VCaP (cell line): ENCODE results near the gene C2orf92.
"Not testable (repeated sequence)": the region's sequence is repeated elsewhere in the genome, so short reads cannot be mapped to it uniquely, and the experiment has no call there.

Experiments used
- H3K27ac ChIP-seq: fragments of 450-650 bp; 2 replicates; pipeline ENCODE4 v1.5.1; 2017
- TF ChIP-seq, protein P1 (sequence below): fragments of 450-650 bp; conservative IDR thresholded peaks from 2 replicates; pipeline ENCODE4 v1.5.1; 2017; ENCODE audit warnings: mild to moderate bottlenecking, moderate library complexity

Gene C2orf92

DNA sequence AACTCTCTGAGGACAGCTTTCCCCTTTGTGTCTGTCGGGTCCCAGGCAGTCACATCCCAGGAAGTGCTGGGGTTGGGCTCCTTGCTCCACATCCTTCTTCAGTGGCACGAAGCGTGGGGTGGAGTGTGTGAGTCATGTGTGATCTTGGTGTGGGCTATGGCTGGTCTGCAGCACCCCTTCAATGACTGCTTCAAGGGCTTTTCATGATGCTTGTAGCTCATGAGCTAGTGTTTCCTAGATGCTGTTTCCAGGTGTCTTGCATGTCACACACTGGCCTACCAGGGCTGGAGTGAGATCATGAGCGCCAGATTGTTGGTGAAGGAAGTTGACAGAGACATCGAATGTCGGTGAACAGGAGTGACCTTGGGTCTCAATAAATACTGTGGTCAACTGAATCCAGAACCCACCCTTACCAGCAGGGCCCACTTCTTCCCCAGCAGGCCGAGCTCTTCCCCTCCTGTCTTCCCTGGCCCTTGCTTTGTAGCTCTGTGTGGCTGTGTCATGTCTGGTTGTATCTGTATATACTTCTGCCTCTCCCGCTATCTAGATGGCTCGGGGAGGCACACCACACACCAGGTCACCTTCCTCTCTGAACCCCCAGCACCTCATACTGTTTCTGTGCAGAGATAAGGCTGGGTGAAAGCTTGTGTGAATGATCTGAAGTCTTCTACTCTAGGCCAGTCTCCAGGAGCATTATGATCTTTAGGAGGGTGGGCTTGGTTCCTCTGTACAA is 3.8 kb downstream of the C2orf92 start:
- H3K27ac ChIP-seq = no peak overlapping the region
- TF ChIP-seq, protein P1, sequence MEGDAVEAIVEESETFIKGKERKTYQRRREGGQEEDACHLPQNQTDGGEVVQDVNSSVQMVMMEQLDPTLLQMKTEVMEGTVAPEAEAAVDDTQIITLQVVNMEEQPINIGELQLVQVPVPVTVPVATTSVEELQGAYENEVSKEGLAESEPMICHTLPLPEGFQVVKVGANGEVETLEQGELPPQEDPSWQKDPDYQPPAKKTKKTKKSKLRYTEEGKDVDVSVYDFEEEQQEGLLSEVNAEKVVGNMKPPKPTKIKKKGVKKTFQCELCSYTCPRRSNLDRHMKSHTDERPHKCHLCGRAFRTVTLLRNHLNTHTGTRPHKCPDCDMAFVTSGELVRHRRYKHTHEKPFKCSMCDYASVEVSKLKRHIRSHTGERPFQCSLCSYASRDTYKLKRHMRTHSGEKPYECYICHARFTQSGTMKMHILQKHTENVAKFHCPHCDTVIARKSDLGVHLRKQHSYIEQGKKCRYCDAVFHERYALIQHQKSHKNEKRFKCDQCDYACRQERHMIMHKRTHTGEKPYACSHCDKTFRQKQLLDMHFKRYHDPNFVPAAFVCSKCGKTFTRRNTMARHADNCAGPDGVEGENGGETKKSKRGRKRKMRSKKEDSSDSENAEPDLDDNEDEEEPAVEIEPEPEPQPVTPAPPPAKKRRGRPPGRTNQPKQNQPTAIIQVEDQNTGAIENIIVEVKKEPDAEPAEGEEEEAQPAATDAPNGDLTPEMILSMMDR = no peak

DNA sequence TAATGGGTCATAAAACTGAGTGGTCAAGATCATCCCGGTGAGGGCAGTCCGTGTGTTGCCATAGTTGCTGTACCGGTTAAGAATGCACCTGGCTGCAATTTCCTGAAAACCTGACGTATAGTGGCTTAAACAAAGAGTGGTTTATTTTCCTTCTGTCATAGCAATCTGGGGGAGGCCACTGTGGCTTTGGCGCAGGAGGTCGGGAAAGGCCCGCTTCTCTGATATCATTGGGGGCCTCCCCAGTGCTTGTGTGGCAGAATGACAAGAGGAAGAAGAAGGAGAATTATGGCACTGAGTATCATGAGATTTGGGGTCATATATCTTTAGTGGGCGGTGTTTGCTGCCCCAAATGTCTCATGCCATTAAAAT is 4.4 kb downstream of the C2orf92 start:
- H3K27ac ChIP-seq = no peak overlapping the region
- TF ChIP-seq, protein P1 = no peak

DNA sequence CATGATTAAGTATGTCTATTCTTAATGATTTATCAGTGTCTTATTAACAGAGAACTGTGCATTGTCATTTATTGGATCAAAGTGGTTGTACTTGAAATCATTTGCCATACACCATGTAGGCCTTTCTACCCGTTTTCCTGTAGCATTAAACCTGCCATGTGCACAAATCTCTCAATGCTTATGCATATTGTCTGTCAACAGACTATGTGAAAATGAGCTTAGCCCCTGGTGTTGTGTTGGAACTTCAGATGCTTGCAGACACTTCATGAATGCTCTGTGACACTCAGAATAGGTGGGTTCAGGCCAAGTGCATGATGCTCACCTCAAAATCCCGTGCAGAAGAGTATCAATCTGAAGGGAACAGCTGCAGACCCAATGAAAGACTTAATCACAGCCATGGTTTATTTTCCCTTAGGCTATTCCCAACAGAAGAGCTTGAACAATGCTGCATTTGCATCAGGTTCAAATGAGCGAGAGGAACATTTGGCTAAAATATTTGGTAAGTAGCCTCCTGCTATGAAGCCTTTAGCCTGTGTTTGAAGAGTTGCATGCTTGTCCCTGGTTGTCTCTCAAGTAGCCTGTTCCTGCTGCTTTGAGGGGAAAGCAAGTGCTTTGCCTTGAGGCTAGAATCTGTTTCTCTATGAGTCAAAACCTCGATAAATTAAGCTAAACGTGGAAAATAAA is 6.1 kb downstream of the C2orf92 start:
- TF ChIP-seq, protein P1 = no peak

DNA sequence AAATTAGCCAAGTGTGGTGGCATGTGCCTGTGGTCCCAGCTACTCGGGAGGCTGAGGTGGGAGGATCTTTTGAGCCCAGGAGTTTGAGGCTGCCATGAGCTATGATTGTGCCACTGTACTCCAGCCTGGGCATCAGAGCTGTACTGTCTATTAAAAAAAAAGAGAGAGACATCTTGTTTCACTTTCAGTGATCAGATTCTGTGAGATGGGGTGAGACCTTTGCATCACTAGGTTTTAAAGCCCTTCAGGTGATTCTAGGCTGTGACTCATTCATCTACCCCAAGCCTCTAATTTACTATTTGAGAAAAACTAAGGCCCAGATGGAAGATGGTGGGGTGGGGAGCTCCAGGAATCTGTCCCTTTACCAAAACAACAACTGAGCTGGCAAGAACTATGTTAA is 7.1 kb downstream of the C2orf92 start:
- TF ChIP-seq, protein P1 = no peak
- H3K27ac ChIP-seq = no peak overlapping the region

More for the DNA sequence above, 6.1 kb downstream of the C2orf92 start:
- H3K27ac ChIP-seq = no peak overlapping the region

DNA sequence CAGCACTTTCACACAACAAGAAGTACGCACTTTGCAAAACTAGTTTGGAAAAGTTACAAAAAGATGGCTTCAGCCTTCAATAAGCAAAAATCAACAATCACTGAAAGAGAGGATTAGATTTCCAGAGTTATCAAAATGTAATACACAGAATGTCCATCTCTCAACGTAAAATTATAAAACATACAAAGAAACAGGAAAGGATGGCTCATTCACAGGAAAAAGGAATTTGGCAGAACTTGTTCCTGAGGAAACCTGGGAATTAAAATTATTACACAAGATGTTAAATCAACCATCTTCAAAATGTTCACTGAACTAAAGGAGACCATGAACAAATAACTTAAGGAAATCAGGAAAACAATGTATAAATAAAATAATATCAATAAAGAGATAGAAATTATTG is 8.0 kb downstream of the C2orf92 start:
- no peak overlapping the region for H3K27ac ChIP-seq
- TF ChIP-seq, protein P1 = no peak

DNA sequence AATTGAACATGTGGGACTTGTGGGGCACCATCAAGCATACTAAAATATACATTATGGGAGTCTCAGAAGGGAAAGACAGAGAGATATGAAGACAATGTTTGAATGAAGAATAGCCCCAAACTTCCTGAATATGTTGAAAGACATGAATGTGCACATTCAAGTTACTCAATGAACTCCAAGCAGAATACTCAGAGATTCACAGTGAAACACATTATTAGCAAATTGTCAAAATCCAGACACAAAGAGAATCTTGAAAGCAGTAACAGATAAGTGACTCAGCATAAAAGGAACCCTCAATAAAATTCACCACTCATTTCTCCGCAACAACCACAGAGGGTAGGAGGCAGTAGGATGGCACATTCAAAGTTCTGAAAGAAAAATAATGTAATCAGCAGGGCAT is 8.8 kb downstream of the C2orf92 start:
- TF ChIP-seq, protein P1 = no peak

DNA sequence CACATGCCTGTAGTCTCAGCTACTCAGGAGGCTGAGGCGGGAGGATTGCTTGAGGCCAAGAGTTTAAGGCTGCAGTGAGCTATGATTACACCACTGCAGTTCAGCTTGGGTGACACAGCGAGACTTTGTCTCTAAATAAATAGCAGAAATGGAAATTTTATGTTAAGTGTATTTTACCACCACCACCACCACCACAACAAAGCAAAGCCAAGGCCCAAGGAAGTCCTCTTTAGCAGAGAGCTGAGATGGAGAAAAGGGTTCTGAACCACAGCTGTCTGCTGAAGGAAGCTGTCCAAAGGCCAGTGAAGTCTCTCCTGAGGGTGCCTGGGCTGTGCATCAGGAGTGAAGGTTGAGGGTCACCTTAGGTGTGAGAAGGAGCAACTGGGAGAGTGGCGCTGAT is 17.7 kb downstream of the C2orf92 start:
- H3K27ac ChIP-seq = not testable (repeated sequence)

More for the DNA sequence above, 8.8 kb downstream of the C2orf92 start:
- H3K27ac ChIP-seq = no peak overlapping the region
